Measurements from ENCODE around the gene ARL15. TPM values are rescaled to one million over a fixed set of nuclear protein-coding genes. Genes with fewer than 3 reads are reported as not detected.
"Not testable (repeated sequence)": the region's sequence is repeated elsewhere in the genome, so short reads cannot be mapped to it uniquely, and the experiment has no call there.

ARL15 gene
- total RNA-seq, 4 donors from 2014 or later = 10.6 to 24.0 (median 18.9) TPM

- 0% methylated on average over 1 to 2 of the region's 2 CpGs for WGBS, 2 donors (ENCODE audit: low coverage in 1 of 2)
- TF ChIP-seq POLR2A (IDR thresholded peaks at IDR 0.05) (no peak), POLR2AphosphoS5 (IDR thresholded peaks at IDR 0.05) (no peak), EP300 (IDR thresholded peaks at IDR 0.05) (no peak), CTCF (IDR thresholded peaks at IDR 0.05) (no peak)
- no peaks in the 10 kb centered on the region for H3K27me3 ChIP-seq
- no peaks in the 10 kb centered on the region for H3K9me3 ChIP-seq
- H3K27ac ChIP-seq = no peak overlapping the region
- no peak for ATAC-seq
- no peak overlapping the region for H3K4me3 ChIP-seq
- no peaks in the 10 kb centered on the region for H3K36me3 ChIP-seq
- H3K4me1 ChIP-seq = peaks cover 5 to 8% (median 6%) of the 10 kb centered on the region in 3 donors
Observed at GRCh38 chr5:54049963-54050362, 260.4 kb downstream of the ARL15 start.

GRCh38 chr5:54049144-54049543, 261.2 kb downstream of the ARL15 start:
- ATAC-seq = no peak
- Histone ChIP-seq H3K4me3 (no peak overlapping the region), H3K4me1 (peaks cover 5 to 8% (median 6%) of the 10 kb centered on the region in 3 donors), H3K9me3 (no peaks in the 10 kb centered on the region), H3K36me3 (no peaks in the 10 kb centered on the region), H3K27ac (no peak overlapping the region), H3K27me3 (no peaks in the 10 kb centered on the region)
- WGBS, 2 donors (ENCODE audit: low coverage in 1 of 2) = 92% methylated on average over 1 of the region's 1 CpG
- no peak for TF ChIP-seq CTCF (IDR thresholded peaks at IDR 0.05)
- no peak for TF ChIP-seq POLR2A (IDR thresholded peaks at IDR 0.05)
- TF ChIP-seq POLR2AphosphoS5 (IDR thresholded peaks at IDR 0.05) = no peak
- TF ChIP-seq EP300 (IDR thresholded peaks at IDR 0.05) = no peak

GRCh38 chr5:54045077-54045792, 265.1 kb downstream of the ARL15 start:
- WGBS, 2 donors (ENCODE audit: low coverage in 1 of 2) = 91 to 96% methylated on average over 2 to 4 of the region's 4 CpGs
- no peaks in the 10 kb centered on the region for H3K36me3 ChIP-seq
- no peak overlapping the region for H3K4me3 ChIP-seq
- H3K9me3 ChIP-seq = no peaks in the 10 kb centered on the region
- no peak overlapping the region for H3K27ac ChIP-seq
- ATAC-seq = no peak
- H3K4me1 ChIP-seq = peaks cover 2 to 11% (median 2%) of the 10 kb centered on the region in 3 donors
- no peaks in the 10 kb centered on the region for H3K27me3 ChIP-seq
- no peak for TF ChIP-seq CTCF (IDR thresholded peaks at IDR 0.05)
- no peak for TF ChIP-seq EP300 (IDR thresholded peaks at IDR 0.05)
- TF ChIP-seq POLR2AphosphoS5 (IDR thresholded peaks at IDR 0.05) = no peak
- TF ChIP-seq POLR2A (IDR thresholded peaks at IDR 0.05) = no peak

- 97% methylated on average over 5 to 6 of the region's 10 CpGs for WGBS, 2 donors (ENCODE audit: low coverage in 1 of 2)
Observed at GRCh38 chr5:54044276-54044675, 266.1 kb downstream of the ARL15 start.

GRCh38 chr5:54040804-54041203, 269.6 kb downstream of the ARL15 start:
- no peaks in the 10 kb centered on the region for H3K9me3 ChIP-seq
- H3K36me3 ChIP-seq = no peaks in the 10 kb centered on the region
- TF ChIP-seq POLR2AphosphoS5 (IDR thresholded peaks at IDR 0.05) (no peak), CTCF (IDR thresholded peaks at IDR 0.05) (no peak)
- peaks cover 0 to 7% (median 0%) of the 10 kb centered on the region in 3 donors for H3K4me1 ChIP-seq
- no peaks in the 10 kb centered on the region for H3K27me3 ChIP-seq
- no peak overlapping the region for H3K27ac ChIP-seq
- ATAC-seq = no peak
- 22 to 38% methylated on average over 1 of the region's 1 CpG for WGBS, 2 donors (ENCODE audit: low coverage in 1 of 2)
- no peak overlapping the region for H3K4me3 ChIP-seq

More at GRCh38 chr5:54044276-54044675, 266.1 kb downstream of the ARL15 start:
- H3K9me3 ChIP-seq, H3K27ac ChIP-seq, H3K27me3 ChIP-seq, H3K36me3 ChIP-seq, H3K4me1 ChIP-seq, H3K4me3 ChIP-seq, ATAC-seq: not testable (repeated sequence)
